ENCODE measurements around the gene TNC. TPM values are rescaled to one million over a fixed set of nuclear protein-coding genes. Genes with fewer than 3 reads are reported as not detected.
A peak's percentile ranks its signal among the peaks of the same experiment; 100 is the strongest.

TNC gene
- total RNA-seq, 4 donors from 2014 or later, result 79.7 to 242 (median 161) TPM

DNA sequence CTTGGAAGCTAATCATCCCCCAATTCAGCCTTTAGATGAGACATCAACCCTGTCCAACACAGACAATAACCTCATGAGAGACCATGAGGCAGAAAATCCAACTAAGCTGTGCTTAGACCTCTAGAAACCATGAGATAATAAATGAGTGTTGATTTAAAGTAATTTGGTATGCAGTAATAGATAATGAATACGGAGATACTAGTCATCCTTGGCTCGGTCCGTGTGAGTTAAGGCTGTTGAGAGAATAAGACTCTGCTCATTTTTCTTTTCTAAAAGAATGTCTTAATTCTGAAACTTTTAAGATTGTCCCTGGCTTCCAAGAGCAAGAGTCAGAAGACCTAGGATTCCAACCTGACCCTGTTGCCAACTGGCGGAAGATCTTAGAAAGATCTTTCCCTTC, 6.1 kb downstream of the TNC start:
- no peaks in the 10 kb centered on the region for H3K4me1 ChIP-seq
- H3K4me3 ChIP-seq, result no peak overlapping the region
- TF ChIP-seq POLR2A (IDR thresholded peaks at IDR 0.05), result no peak
- TF ChIP-seq, protein P1, sequence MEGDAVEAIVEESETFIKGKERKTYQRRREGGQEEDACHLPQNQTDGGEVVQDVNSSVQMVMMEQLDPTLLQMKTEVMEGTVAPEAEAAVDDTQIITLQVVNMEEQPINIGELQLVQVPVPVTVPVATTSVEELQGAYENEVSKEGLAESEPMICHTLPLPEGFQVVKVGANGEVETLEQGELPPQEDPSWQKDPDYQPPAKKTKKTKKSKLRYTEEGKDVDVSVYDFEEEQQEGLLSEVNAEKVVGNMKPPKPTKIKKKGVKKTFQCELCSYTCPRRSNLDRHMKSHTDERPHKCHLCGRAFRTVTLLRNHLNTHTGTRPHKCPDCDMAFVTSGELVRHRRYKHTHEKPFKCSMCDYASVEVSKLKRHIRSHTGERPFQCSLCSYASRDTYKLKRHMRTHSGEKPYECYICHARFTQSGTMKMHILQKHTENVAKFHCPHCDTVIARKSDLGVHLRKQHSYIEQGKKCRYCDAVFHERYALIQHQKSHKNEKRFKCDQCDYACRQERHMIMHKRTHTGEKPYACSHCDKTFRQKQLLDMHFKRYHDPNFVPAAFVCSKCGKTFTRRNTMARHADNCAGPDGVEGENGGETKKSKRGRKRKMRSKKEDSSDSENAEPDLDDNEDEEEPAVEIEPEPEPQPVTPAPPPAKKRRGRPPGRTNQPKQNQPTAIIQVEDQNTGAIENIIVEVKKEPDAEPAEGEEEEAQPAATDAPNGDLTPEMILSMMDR (IDR thresholded peaks at IDR 0.05), result no peak
- no peaks in the 10 kb centered on the region for H3K27me3 ChIP-seq
- no peak for DNase-seq
- no peaks in the 10 kb centered on the region for H3K36me3 ChIP-seq
- no peaks in the 10 kb centered on the region for H3K9me3 ChIP-seq
- intact Hi-C loops (cut with DNase I; ENCODE audit: low total_unique reads), result no loop called here
- H3K27ac ChIP-seq, result peak overlapping the region; percentile 26 to 43

DNA sequence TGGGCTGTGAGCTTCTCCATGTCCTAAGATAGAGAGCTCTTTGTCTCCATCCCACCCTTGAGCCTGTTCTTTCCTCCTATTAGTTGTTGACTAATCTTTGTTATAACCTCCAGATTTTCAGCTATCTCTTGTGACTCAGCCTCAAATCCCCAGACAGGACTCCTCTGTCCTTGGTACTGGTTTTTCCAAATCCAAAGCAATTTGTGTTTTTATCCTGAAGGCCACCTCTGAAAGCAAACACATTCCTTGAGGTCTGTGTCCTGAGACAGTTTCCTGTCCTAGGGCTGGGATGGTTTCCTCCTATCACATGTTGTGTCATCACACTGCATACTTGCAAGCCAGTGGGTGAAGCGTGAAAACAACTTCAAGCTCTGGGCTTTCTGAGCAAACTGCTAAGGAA, 8.5 kb downstream of the TNC start:
- H3K9me3 ChIP-seq, result no peaks in the 10 kb centered on the region
- H3K36me3 ChIP-seq, result no peaks in the 10 kb centered on the region
- intact Hi-C loops (cut with DNase I; ENCODE audit: low total_unique reads), result no loop called here
- DNase-seq, result no peak
- no peak overlapping the region for H3K4me3 ChIP-seq
- H3K27ac ChIP-seq, result peak overlapping the region in 1 of 2 donors; percentile 26
- H3K27me3 ChIP-seq, result no peaks in the 10 kb centered on the region
- H3K4me1 ChIP-seq, result peaks cover 0 to 4% of the 10 kb centered on the region in 2 donors
- TF ChIP-seq, protein P1 (IDR thresholded peaks at IDR 0.05), result no peak
- no peak for TF ChIP-seq POLR2A (IDR thresholded peaks at IDR 0.05)

DNA sequence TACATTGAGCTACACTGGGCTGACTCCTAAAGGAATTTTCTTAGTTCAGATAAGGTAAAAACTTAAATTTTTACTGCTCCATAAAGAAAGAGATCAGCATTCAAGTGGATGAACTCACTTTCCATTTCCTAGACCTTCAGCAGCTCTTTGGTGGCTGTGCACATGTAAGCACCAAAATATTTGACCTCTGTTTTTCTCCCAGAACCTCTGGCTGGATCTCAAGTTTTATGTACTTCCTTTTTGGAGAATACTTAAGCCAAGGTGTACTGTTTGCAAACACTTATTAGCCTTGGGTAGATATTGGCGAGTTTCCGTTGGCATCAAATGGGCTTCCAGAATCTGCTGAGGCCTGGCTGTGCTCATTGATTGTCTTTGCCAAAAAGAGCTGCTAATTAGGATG, 10.3 kb downstream of the TNC start:
- Histone ChIP-seq H3K27me3 (no peaks in the 10 kb centered on the region), H3K27ac (peak overlapping the region in 1 of 2 donors; percentile 70)
- intact Hi-C loops (cut with DNase I; ENCODE audit: low total_unique reads), result no loop called here

DNA sequence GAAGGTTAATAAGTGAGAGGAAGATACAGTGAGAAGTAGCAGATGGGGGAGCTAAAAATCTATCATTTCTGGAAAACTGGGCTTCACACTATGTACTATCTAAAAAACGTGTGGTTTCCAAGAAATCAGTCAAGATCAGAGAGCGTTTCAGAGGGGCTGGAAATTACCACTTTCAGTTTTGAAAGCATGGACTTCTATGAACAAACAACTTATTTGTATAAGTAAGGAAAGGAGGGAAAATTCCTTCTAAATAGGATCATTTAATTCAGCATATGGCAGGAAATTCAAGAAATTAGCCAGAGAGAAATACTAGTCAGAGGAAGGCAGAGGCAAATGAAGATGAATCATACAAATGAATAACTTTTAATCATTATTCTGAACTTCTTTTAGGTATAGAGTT, 11.3 kb downstream of the TNC start:
- Histone ChIP-seq H3K9me3 (no peaks in the 10 kb centered on the region), H3K27me3 (no peaks in the 10 kb centered on the region), H3K4me3 (no peak overlapping the region), H3K36me3 (no peaks in the 10 kb centered on the region), H3K27ac (peak overlapping the region; percentile 10 to 70), H3K4me1 (peaks cover 0 to 4% of the 10 kb centered on the region in 2 donors)
- intact Hi-C loops (cut with DNase I; ENCODE audit: low total_unique reads), result no loop called here
- TF ChIP-seq, protein P1 (IDR thresholded peaks at IDR 0.05), result no peak
- no peak for TF ChIP-seq POLR2A (IDR thresholded peaks at IDR 0.05)
- DNase-seq, result no peak

More for the DNA sequence above, 10.3 kb downstream of the TNC start:
- no peak for TF ChIP-seq POLR2A (IDR thresholded peaks at IDR 0.05)
- TF ChIP-seq, protein P1 (IDR thresholded peaks at IDR 0.05), result no peak
- DNase-seq, result no peak
- Histone ChIP-seq H3K4me1 (peaks cover 0 to 4% of the 10 kb centered on the region in 2 donors), H3K36me3 (no peaks in the 10 kb centered on the region), H3K4me3 (no peak overlapping the region), H3K9me3 (no peaks in the 10 kb centered on the region)

DNA sequence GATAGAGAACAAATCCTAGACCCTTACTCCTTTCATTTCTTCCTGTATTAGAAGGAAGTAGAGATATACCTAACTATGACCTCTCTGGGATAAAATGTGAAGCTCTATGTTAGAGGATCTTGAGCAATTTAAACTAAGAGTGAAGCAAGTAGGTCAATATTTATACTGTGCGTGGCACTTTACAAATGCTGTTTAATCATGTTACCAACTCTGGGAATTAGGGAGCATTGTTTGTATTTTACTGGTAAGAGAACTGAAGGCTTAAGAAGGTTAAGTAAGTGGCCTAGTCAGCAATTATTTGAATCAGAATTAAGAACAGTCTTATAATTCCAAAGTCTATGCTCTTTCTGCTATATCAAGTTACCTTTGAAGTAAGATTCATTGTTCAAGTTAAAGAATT, 12.0 kb downstream of the TNC start:
- Histone ChIP-seq H3K27ac (peak overlapping the region; percentile 10 to 70), H3K4me1 (peaks cover 0 to 4% of the 10 kb centered on the region in 2 donors), H3K9me3 (no peaks in the 10 kb centered on the region), H3K4me3 (no peak overlapping the region), H3K36me3 (no peaks in the 10 kb centered on the region), H3K27me3 (no peaks in the 10 kb centered on the region)
- DNase-seq, result no peak
- TF ChIP-seq POLR2A (IDR thresholded peaks at IDR 0.05), result no peak
- TF ChIP-seq, protein P1 (IDR thresholded peaks at IDR 0.05), result no peak
- intact Hi-C loops (cut with DNase I; ENCODE audit: low total_unique reads), result no loop called here
